ENCODE measurements around the gene TCEANC.

TCEANC gene

GRCh38 chrX:13692771-13693231 lies 39.9 kb downstream of the TCEANC start:
- no peak for DNase-seq (ENCODE audit: low read depth, low spot score)

GRCh38 chrX:13693341-13693961 lies 40.5 kb downstream of the TCEANC start:
- H3K27ac ChIP-seq: no peak overlapping the region
- H3K4me3 ChIP-seq: no peak overlapping the region
- H3K36me3 ChIP-seq (ENCODE audit: insufficient read depth, low read length): no peaks in the 10 kb centered on the region
- H3K9me3 ChIP-seq (ENCODE audit: low read depth, low read length): no peaks in the 10 kb centered on the region
- DNase-seq (ENCODE audit: low read depth, low spot score): no peak
- TF ChIP-seq POLR2AphosphoS5 (IDR thresholded peaks at IDR 0.05; ENCODE audit: borderline replicate concordance, low read depth, low read length): no peak
- no peak for TF ChIP-seq FOXP2 (optimal IDR thresholded peaks at IDR 0.05; ENCODE audit: control extremely low read depth, extremely low read length, insufficient read depth)
- TF ChIP-seq EZH2 (IDR thresholded peaks at IDR 0.05): no peak
- no peak overlapping the region for H3K9ac ChIP-seq (ENCODE audit: insufficient read length)

More at GRCh38 chrX:13692771-13693231, 39.9 kb downstream of the TCEANC start:
- Histone ChIP-seq H3K36me3 (ENCODE audit: insufficient read depth, low read length) (no peaks in the 10 kb centered on the region), H3K4me3 (no peak overlapping the region), H3K27ac (no peak overlapping the region), H3K9me3 (ENCODE audit: low read depth, low read length) (no peaks in the 10 kb centered on the region), H3K9ac (ENCODE audit: insufficient read length) (no peak overlapping the region)
- TF ChIP-seq FOXP2 (optimal IDR thresholded peaks at IDR 0.05; ENCODE audit: control extremely low read depth, extremely low read length, insufficient read depth) (no peak), EZH2 (IDR thresholded peaks at IDR 0.05) (no peak)

- TF ChIP-seq FOXP2 (optimal IDR thresholded peaks at IDR 0.05; ENCODE audit: control extremely low read depth, extremely low read length, insufficient read depth): no peak
- Histone ChIP-seq H3K4me3 (no peak overlapping the region; the same call in 1 of the 2 replicates), H3K9ac (ENCODE audit: insufficient read length) (no peak overlapping the region), H3K27ac (no peak overlapping the region), H3K36me3 (ENCODE audit: insufficient read depth, low read length) (no peaks in the 10 kb centered on the region), H3K9me3 (ENCODE audit: low read depth, low read length) (no peaks in the 10 kb centered on the region)
- no peak for DNase-seq (ENCODE audit: low read depth, low spot score)
Observed at GRCh38 chrX:13694359-13694758, 41.4 kb downstream of the TCEANC start.

- Histone ChIP-seq H3K9ac (ENCODE audit: insufficient read length) (no peak overlapping the region), H3K4me3 (no peak overlapping the region; the same call in 1 of the 2 replicates), H3K9me3 (ENCODE audit: low read depth, low read length) (no peaks in the 10 kb centered on the region), H3K36me3 (ENCODE audit: insufficient read depth, low read length) (no peaks in the 10 kb centered on the region), H3K27ac (no peak overlapping the region)
- no peak for DNase-seq (ENCODE audit: low read depth, low spot score)
- TF ChIP-seq POLR2AphosphoS5 (IDR thresholded peaks at IDR 0.05; ENCODE audit: borderline replicate concordance, low read depth, low read length) (no peak), EZH2 (IDR thresholded peaks at IDR 0.05) (no peak), FOXP2 (optimal IDR thresholded peaks at IDR 0.05; ENCODE audit: control extremely low read depth, extremely low read length, insufficient read depth) (no peak)
Observed at GRCh38 chrX:13694983-13695382, 42.0 kb downstream of the TCEANC start.

- no peak for TF ChIP-seq POLR2AphosphoS5 (IDR thresholded peaks at IDR 0.05; ENCODE audit: borderline replicate concordance, low read depth, low read length)
- TF ChIP-seq EZH2 (IDR thresholded peaks at IDR 0.05): no peak
- no peak for TF ChIP-seq FOXP2 (optimal IDR thresholded peaks at IDR 0.05; ENCODE audit: control extremely low read depth, extremely low read length, insufficient read depth)
- Histone ChIP-seq H3K9ac (ENCODE audit: insufficient read length) (no peak overlapping the region), H3K27ac (no peak overlapping the region), H3K9me3 (ENCODE audit: low read depth, low read length) (no peaks in the 10 kb centered on the region), H3K4me3 (no peak overlapping the region), H3K36me3 (ENCODE audit: insufficient read depth, low read length) (no peaks in the 10 kb centered on the region)
- no peak for DNase-seq (ENCODE audit: low read depth, low spot score)
Observed at GRCh38 chrX:13695601-13696115, 42.7 kb downstream of the TCEANC start.

GRCh38 chrX:13697455-13697854 lies 44.5 kb downstream of the TCEANC start:
- no peak for DNase-seq (ENCODE audit: low read depth, low spot score)
- no peaks in the 10 kb centered on the region for H3K36me3 ChIP-seq (ENCODE audit: insufficient read depth, low read length)
- H3K4me3 ChIP-seq: no peak overlapping the region
- H3K9me3 ChIP-seq (ENCODE audit: low read depth, low read length): no peaks in the 10 kb centered on the region
- H3K9ac ChIP-seq (ENCODE audit: insufficient read length): no peak overlapping the region
- no peak overlapping the region for H3K27ac ChIP-seq
- no peak for TF ChIP-seq POLR2AphosphoS5 (IDR thresholded peaks at IDR 0.05; ENCODE audit: borderline replicate concordance, low read depth, low read length)
- TF ChIP-seq EZH2 (IDR thresholded peaks at IDR 0.05): no peak
- no peak for TF ChIP-seq FOXP2 (optimal IDR thresholded peaks at IDR 0.05; ENCODE audit: control extremely low read depth, extremely low read length, insufficient read depth)

- Histone ChIP-seq H3K27ac (no peak overlapping the region), H3K4me3 (no peak overlapping the region), H3K9me3 (ENCODE audit: low read depth, low read length) (no peaks in the 10 kb centered on the region), H3K36me3 (ENCODE audit: insufficient read depth, low read length) (no peaks in the 10 kb centered on the region), H3K9ac (ENCODE audit: insufficient read length) (no peak overlapping the region)
- no peak for DNase-seq (ENCODE audit: low read depth, low spot score)
- TF ChIP-seq POLR2AphosphoS5 (IDR thresholded peaks at IDR 0.05; ENCODE audit: borderline replicate concordance, low read depth, low read length): no peak
- no peak for TF ChIP-seq EZH2 (IDR thresholded peaks at IDR 0.05)
- no peak for TF ChIP-seq FOXP2 (optimal IDR thresholded peaks at IDR 0.05; ENCODE audit: control extremely low read depth, extremely low read length, insufficient read depth)
Observed at GRCh38 chrX:13697976-13698375, 45.0 kb downstream of the TCEANC start.

GRCh38 chrX:13698432-13698831 lies 45.5 kb downstream of the TCEANC start:
- H3K9ac ChIP-seq (ENCODE audit: insufficient read length): no peak overlapping the region
- TF ChIP-seq EZH2 (IDR thresholded peaks at IDR 0.05): no peak
- TF ChIP-seq POLR2AphosphoS5 (IDR thresholded peaks at IDR 0.05; ENCODE audit: borderline replicate concordance, low read depth, low read length): no peak
- TF ChIP-seq FOXP2 (optimal IDR thresholded peaks at IDR 0.05; ENCODE audit: control extremely low read depth, extremely low read length, insufficient read depth): no peak
- no peaks in the 10 kb centered on the region; the same call in 1 of the 2 replicates for H3K36me3 ChIP-seq (ENCODE audit: insufficient read depth, low read length)
- DNase-seq (ENCODE audit: low read depth, low spot score): no peak
- no peak overlapping the region for H3K4me3 ChIP-seq
- H3K27ac ChIP-seq: no peak overlapping the region
- no peaks in the 10 kb centered on the region for H3K9me3 ChIP-seq (ENCODE audit: low read depth, low read length)

Measured in SK-N-MC (cell line).